ENCODE data around the gene IPCEF1.

Gene IPCEF1

GRCh38 chr6:154371281-154371680 is 14.7 kb upstream of the IPCEF1 start:
- DNase-seq (ENCODE audit: low read depth in 2 of 2): no peak

DNA sequence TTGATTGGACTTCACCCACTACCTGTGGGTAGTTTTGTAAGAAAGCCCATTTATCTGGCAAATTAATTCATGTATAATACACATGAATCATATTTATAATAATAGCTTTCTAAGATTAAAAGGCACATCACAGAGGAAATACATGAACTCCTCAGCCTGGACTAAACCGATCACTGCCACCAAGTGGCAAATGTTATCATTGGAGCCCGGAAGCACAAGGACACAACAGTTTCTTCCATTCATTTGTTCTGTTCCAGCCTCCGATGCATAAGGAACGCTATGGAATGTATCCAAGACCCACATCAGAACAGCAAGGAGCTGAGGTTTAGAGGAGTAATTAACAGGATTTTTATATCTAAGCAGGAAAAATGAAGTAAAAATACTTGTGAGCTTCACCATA is 13.9 kb upstream of the IPCEF1 start:
- DNase-seq (ENCODE audit: low read depth in 2 of 2): no peak

- no peak for DNase-seq (ENCODE audit: low read depth in 2 of 2)
Measured at GRCh38 chr6:154367839-154368695, 11.5 kb upstream of the IPCEF1 start.

GRCh38 chr6:154367336-154367735 is 10.7 kb upstream of the IPCEF1 start:
- DNase-seq (ENCODE audit: low read depth in 2 of 2): no peak

DNA sequence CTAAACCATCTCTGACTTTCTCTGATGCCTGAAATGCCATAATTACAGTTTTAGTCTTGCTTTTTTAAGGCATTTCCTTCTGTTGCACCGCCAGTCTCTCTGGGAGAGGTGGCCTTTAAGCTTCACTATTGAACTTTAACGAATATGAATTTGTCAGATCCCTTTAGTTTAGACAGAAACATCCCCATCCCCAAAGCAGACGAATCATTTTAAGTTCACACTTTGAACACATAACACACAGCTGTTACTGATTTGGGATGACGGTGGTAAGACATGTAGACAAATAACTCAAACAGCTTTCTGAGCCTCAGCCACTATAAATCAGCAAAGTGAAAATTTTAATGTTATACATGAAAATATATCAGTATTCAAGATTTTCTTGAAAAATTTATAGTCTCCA is 7.2 kb upstream of the IPCEF1 start:
- DNase-seq (ENCODE audit: low read depth in 2 of 2): peak; percentile 46 to 59

DNA sequence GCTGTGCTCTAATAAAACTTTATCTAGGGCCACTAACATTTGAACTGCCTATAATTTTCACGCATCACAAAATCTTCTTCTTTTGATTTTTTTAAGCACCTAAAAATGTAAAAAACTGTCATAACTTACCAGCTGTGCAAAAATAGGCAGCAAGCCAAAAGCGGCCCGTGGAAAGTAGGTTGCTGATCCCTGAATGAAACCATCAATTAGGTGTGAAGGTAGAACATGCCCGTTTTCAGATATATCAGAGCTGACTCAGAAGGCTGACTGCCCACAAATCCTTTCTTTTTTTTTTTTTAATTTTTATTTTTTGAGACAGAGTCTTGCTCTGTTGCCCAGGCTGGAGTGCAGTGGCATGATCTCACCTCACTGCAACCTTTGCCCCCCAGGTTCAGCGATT is 4.9 kb upstream of the IPCEF1 start:
- DNase-seq (ENCODE audit: low read depth in 2 of 2): no peak

DNA sequence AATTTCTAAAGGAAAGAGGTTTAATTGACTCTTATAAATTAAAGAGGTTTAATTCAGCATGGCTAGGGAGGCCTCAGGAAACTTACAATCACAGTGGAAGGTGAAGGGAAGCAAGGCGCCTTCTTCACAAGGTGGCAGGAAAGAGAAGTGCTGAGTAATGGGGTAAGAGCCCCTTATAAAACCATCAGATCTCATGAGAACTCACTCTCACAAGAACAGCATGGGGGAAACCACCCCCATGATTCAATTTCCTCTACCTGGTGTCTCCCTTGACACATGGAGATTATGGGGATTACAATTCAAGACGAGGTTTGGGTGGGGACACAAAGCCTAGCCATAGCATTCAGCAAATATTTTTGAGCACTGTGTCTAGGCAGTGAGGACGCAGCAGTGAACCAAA is 3.9 kb upstream of the IPCEF1 start:
- DNase-seq (ENCODE audit: low read depth in 2 of 2): no peak

GRCh38 chr6:154359679-154360078 is 3.1 kb upstream of the IPCEF1 start:
- no peak for DNase-seq (ENCODE audit: low read depth in 2 of 2)

DNA sequence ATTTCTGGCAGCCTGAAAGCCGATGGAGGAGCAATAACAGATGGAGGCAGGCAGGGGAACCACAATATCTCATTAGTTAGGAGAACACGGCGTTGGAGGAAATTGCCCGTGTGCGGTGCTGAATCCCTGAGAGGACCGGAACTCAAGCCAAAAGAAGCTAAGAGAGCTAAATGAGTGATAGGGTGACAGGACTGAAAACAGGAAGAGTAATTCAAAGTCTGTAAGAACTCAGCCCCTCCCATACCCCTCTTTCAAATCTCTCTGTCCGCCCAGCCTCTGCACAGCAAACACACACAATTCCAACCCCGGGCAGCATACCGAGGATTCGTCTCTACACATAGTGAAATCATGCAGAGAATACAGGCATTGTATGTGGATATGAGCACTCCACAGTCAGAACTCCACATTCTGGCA is 2.6 kb upstream of the IPCEF1 start:
- DNase-seq (ENCODE audit: low read depth in 2 of 2): no peak

- no peak for DNase-seq (ENCODE audit: low read depth in 2 of 2)
Measured at GRCh38 chr6:154358019-154358545, 1.5 kb upstream of the IPCEF1 start.

DNA sequence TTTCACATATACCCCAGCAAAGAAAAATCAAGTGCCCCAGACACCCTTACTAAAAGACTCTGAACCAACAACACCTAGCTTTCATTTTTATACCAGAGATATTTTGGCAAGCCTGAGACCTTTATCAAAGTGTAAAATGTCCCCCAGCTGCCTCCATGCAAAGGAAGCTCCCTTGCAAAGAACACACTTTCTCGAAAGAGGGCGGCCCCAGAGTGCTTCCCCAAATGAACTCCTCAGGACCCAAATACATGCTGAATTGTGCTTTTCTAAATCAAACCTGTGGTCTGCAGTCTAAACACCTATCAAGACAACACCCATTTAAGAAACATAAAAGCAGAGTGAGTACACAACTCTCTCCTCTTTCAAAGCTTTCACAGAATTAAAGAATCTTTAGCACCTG is 490 bp downstream of the IPCEF1 start:
- no peak for DNase-seq (ENCODE audit: low read depth in 2 of 2)

DNA sequence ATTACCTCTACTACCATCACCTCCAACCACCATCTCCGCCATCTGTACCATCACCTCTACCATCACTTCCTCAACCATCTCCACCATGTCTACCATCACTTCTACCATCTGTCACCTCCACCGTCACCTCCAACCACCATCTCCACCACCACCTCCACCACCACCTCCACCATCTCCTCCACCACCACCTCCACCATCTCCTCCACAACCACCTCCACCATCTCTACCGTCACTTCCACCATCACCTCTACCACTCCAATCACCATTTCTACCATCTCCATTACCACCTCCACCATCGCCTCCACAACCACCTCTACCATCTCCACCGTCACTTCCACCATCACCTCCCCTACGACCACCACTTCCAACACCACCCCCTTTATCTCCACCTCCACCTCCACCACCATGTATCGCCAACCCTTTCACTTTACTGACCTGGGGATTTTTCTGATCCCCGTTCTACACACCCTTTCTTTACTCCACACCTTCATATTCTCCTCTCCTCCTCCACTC is 2.3 kb downstream of the IPCEF1 start:
- DNase-seq (ENCODE audit: low read depth in 2 of 2): no peak

- DNase-seq (ENCODE audit: low read depth in 2 of 2): no peak
Measured at GRCh38 chr6:154353626-154354025, 3.0 kb downstream of the IPCEF1 start.

- no peak for DNase-seq (ENCODE audit: low read depth in 2 of 2)
Measured at GRCh38 chr6:154352898-154353585, 3.6 kb downstream of the IPCEF1 start.

GRCh38 chr6:154350293-154350692 is 6.3 kb downstream of the IPCEF1 start:
- no peak for DNase-seq (ENCODE audit: low read depth in 2 of 2)

GRCh38 chr6:154347981-154348380 is 8.6 kb downstream of the IPCEF1 start:
- no peak for DNase-seq (ENCODE audit: low read depth in 2 of 2)

DNA sequence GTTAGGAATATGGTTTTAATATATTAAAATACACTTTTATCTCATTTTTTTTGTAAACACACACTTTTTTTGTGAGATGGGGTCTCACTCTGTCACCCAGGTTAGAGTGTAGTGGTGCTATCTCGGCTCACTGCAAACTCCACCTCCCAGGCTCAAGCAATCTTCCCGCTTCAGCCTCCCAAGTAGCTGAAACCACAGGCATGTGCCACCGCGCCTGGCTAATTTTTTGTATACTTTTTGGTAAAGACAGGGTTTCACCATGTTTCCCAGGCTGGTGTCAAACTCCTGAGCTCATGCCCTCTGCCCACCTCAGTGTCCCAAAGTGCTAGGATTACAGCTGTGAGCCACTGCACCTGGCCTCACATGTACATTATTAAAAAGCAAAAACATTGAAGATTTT is 10.8 kb downstream of the IPCEF1 start:
- no peak for DNase-seq (ENCODE audit: low read depth in 2 of 2)

GRCh38 chr6:154343473-154344308 is 12.9 kb downstream of the IPCEF1 start:
- DNase-seq (ENCODE audit: low read depth in 2 of 2): no peak

- DNase-seq (ENCODE audit: low read depth in 2 of 2): no peak
Measured at GRCh38 chr6:154341871-154342270, 14.7 kb downstream of the IPCEF1 start.

DNA sequence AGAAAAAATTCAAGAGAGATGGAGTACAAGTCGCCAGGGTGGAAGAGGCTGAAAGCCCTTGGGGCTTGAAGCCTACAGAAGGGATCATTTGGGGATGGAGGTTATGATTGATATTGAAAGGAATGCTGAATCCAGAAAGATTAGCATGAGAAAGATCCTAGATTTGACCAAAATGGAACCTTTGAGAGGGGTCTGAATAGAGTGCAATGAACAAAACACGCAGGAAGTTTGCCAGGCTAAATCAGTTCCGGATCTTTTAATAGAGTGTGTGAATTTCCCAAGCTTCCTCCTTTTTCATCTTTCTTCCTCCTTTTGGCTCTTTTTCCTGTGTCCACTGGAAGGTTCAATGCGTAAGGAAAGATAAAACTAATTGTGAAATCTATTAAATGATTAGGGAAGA is 15.3 kb downstream of the IPCEF1 start:
- DNase-seq (ENCODE audit: low read depth in 2 of 2): no peak

GRCh38 chr6:154337406-154338005 is 19.1 kb downstream of the IPCEF1 start:
- DNase-seq (ENCODE audit: low read depth in 2 of 2): no peak
